Fibroblast of lung (primary cell): ENCODE measurements around the gene INPP4A. TPM values are rescaled to one million over a fixed set of nuclear protein-coding genes. Genes with fewer than 3 reads are reported as not detected.

Source experiments
- DNase-seq, 2 donors: peaks; one replicate each; pipeline versions ENCODE4 v3.0.0 to v3.0.0-alpha.2; 2010; ENCODE audit warnings: low read depth in 2 of 2
- H2AFZ ChIP-seq: 2 replicates; pipeline ENCODE4 v1.5.1; 2012; ENCODE audit warnings: low read length, control low read depth, inconsistent platforms
- H3K27ac ChIP-seq: 2 replicates; pipeline ENCODE4 v1.5.1; 2011; ENCODE audit warnings: low read length, control low read depth; ENCODE audit not compliant: insufficient read depth
- H3K27me3 ChIP-seq: 2 replicates; pipeline ENCODE4 v1.5.1; 2011; ENCODE audit warnings: mild to moderate bottlenecking, low read length; ENCODE audit not compliant: control insufficient read depth, insufficient read depth
- H3K36me3 ChIP-seq: 2 replicates; pipeline ENCODE4 v1.5.1; 2011; ENCODE audit warnings: low read length; ENCODE audit not compliant: control insufficient read depth, insufficient read depth
- H3K4me1 ChIP-seq: 2 replicates; pipeline ENCODE4 v1.5.1; 2011; ENCODE audit warnings: low read length; ENCODE audit not compliant: control insufficient read depth, insufficient read depth; ENCODE audit errors: extremely low read depth
- H3K4me2 ChIP-seq: 2 replicates; pipeline ENCODE4 v1.5.1; 2011; ENCODE audit warnings: low read length, control low read depth; ENCODE audit not compliant: insufficient read depth; ENCODE audit errors: extremely low read depth
- H3K4me3 ChIP-seq, 4 experiments: fragments of 200-600 bp in 1 of 4; sonication (generic) in 1 of 4; replicated peaks in 1 of 4; 2 replicates each; pipeline ENCODE4 v1.5.1; 2011 to 2016; ENCODE audit warnings: low read length in 4 of 4, low read depth in 3 of 4, mild to moderate bottlenecking in 3 of 4, control low read depth in 2 of 4, inconsistent platforms in 1 of 4, mixed read lengths in 1 of 4; ENCODE audit not compliant: insufficient read depth in 1 of 4; ENCODE audit errors: control extremely low read depth in 1 of 4
- H3K79me2 ChIP-seq: 2 replicates; pipeline ENCODE4 v1.5.1; 2012; ENCODE audit warnings: mild to moderate bottlenecking, low read length, inconsistent platforms; ENCODE audit not compliant: control insufficient read depth, insufficient read depth
- H3K9ac ChIP-seq: 2 replicates; pipeline ENCODE4 v1.5.1; 2011; ENCODE audit warnings: mild to moderate bottlenecking, low read length, control low read depth; ENCODE audit not compliant: insufficient read depth
- H3K9me3 ChIP-seq: 2 replicates; pipeline ENCODE4 v1.5.1; 2012; ENCODE audit warnings: low read depth, low read length; ENCODE audit not compliant: control insufficient read depth, insufficient read depth
- H4K20me1 ChIP-seq: 2 replicates; pipeline ENCODE4 v1.5.1; 2011; ENCODE audit warnings: low read length; ENCODE audit not compliant: control insufficient read depth, insufficient read depth; ENCODE audit errors: extremely low read depth
- CTCF ChIP-seq, 2 donors: IDR thresholded peaks in 1 of 2; conservative IDR thresholded peaks in 1 of 2; 1 replicate in 1 of 2; 2 replicates in 1 of 2; pipeline ENCODE4 v1.5.1; 2011 to 2012; ENCODE audit warnings: low read length in 2 of 2, control low read depth in 1 of 2, inconsistent platforms in 1 of 2, low read depth in 1 of 2, mild to moderate bottlenecking in 1 of 2
- EZH2 ChIP-seq: IDR thresholded peaks from 2 replicates; pipeline ENCODE4 v1.5.1; 2012; ENCODE audit warnings: low read length, control low read depth, mild to moderate bottlenecking; ENCODE audit errors: missing control alignments
- polyA plus RNA-seq, 2 donors: library from polyadenylated mRNA; depleted of rRNA in 1 of 2; stranded (reverse) in 1 of 2; unstranded in 1 of 2; fragments of >200 nt; gene quantifications; 2 replicates each; pipeline ENCODE4 v1.2.1, GENCODE V29; 2011 to 2012; ENCODE audit warnings: missing spikeins in 1 of 2
- total RNA-seq: library from RNA; depleted of rRNA; stranded (reverse); fragments of >200 nt; gene quantifications from 2 replicates; pipeline ENCODE4 v1.2.1, GENCODE V29; 2014

Gene INPP4A
- total and polyA plus RNA-seq, 2 donors (not counting 1 experiment from before 2014, with no cell fraction given): 10.2 to 26.1 TPM

- Histone ChIP-seq H3K9ac (peak within 1 kb of the TSS; percentile 92), H3K4me2 (peak within 1 kb of the TSS; percentile 93), H3K4me3 (peak within 1 kb of the TSS; percentile 64 to 100 (median 94)), H3K9me3 (no peaks in the 10 kb centered on the region), H2AFZ (peak within 1 kb of the TSS; percentile 92), H3K36me3 (peaks cover 8% of the 10 kb centered on the region), H3K4me1 (peaks cover 10% of the 10 kb centered on the region), H3K79me2 (peaks cover 35% of the 10 kb centered on the region), H3K27me3 (no peaks in the 10 kb centered on the region), H3K27ac (peak within 1 kb of the TSS; percentile 86), H4K20me1 (no peaks in the 10 kb centered on the region)
- TF ChIP-seq CTCF (conservative IDR thresholded peaks at IDR 0.05 in 1 of 2, IDR thresholded peaks at IDR 0.05 in 1 of 2; ENCODE audit: low read depth in 1 of 2, low read length in 2 of 2) (peak in 1 of 2 donors; percentile 4), EZH2 (no peak)
- DNase-seq: peak; percentile 93 to 94
Observed at GRCh38 chr2:98608116-98608961, 163.7 kb downstream of the INPP4A start, which contains the start of the genes COA5 and UNC50. Gene COA5 (minus strand): TSS chr2:98608512. CDS start chr2:98608405, 107 bp downstream. Gene UNC50 (plus strand): TSS chr2:98608589. CDS start chr2:98609760, 1,171 bp downstream.

GRCh38 chr2:98608962-98609604 lies 164.4 kb downstream of the INPP4A start:
- H3K9me3 ChIP-seq: no peaks in the 10 kb centered on the region
- H3K9ac ChIP-seq: peak overlapping the region; percentile 92
- DNase-seq: peak; percentile 52 to 61
- H4K20me1 ChIP-seq: no peaks in the 10 kb centered on the region
- H3K27ac ChIP-seq: peak overlapping the region; percentile 86
- peaks cover 35% of the 10 kb centered on the region for H3K79me2 ChIP-seq
- H3K4me2 ChIP-seq: peak overlapping the region; percentile 91
- no peak for TF ChIP-seq EZH2
- no peak for TF ChIP-seq CTCF (conservative IDR thresholded peaks at IDR 0.05 in 1 of 2, IDR thresholded peaks at IDR 0.05 in 1 of 2; ENCODE audit: low read depth in 1 of 2, low read length in 2 of 2)
- peaks cover 6% of the 10 kb centered on the region for H3K36me3 ChIP-seq
- H2AFZ ChIP-seq: peak overlapping the region; percentile 15
- peak overlapping the region; percentile 64 to 98 (median 86) for H3K4me3 ChIP-seq
- H3K4me1 ChIP-seq: peaks cover 10% of the 10 kb centered on the region
- H3K27me3 ChIP-seq: no peaks in the 10 kb centered on the region
